K562 (cell line): ENCODE results near the gene RNF223. TPM values are rescaled to one million over a fixed set of nuclear protein-coding genes. Genes with fewer than 3 reads are reported as not detected.

Experiments
- CBX5 ChIP-seq: IDR thresholded peaks from 2 replicates; pipeline ENCODE4 v1.6.1; 2014; ENCODE audit warnings: low read depth, borderline replicate concordance
- SPI1 ChIP-seq: IDR thresholded peaks from 2 replicates; pipeline ENCODE4 v1.6.1; 2011; ENCODE audit warnings: low read depth, low read length, control low read depth, borderline replicate concordance
- ZNF384 ChIP-seq: IDR thresholded peaks from 2 replicates; pipeline ENCODE4 v1.6.1; 2012; ENCODE audit warnings: low read depth, low read length, improper control_type of control experiment
- polyA plus RNA-seq, 8 experiments: library from polyadenylated mRNA; depleted of rRNA in 4 of 8; stranded (reverse) in 5 of 8; unstranded in 3 of 8; fragments of >200 nt; fragmentation: Nextera tagmentation in 2 of 8; fragmentation: Illumina TruSeq in 1 of 8; extraction: Ambion mirVana in 2 of 8; extraction: Trizol in 1 of 8; gene quantifications; 2 replicates each; pipeline versions ENCODE4 v1.2.1 to v1.2.3, GENCODE V29; 2011 to 2014; ENCODE audit warnings: inconsistent platforms in 1 of 8, missing spikeins in 1 of 8
- total RNA-seq, 7 experiments: library from RNA; depleted of rRNA in 6 of 7; stranded (reverse); fragments of >200 nt in 6 of 7; fragmentation: Illumina TruSeq in 2 of 7; extraction: Trizol in 2 of 7; gene quantifications; 2 replicates each; pipeline versions ENCODE4 v1.2.1 to v1.2.3, GENCODE V29; 2011 to 2021; ENCODE audit warnings: low replicate concordance in 1 of 7
- TF ChIP-seq, protein P1 (sequence below): sonication (generic); formaldehyde crosslinking; IDR thresholded peaks from 2 replicates; pipeline ENCODE4 v1.8.0; 2023; ENCODE audit warnings: missing genetic modification reagents, mild to moderate bottlenecking, borderline replicate concordance
- TF ChIP-seq, protein P2 (sequence below), 3 experiments: IDR thresholded peaks in 2 of 3; conservative IDR thresholded peaks in 1 of 3; 2 replicates each; pipeline ENCODE4 v1.5.1; 2011 to 2012; ENCODE audit warnings: low read length in 3 of 3, mild to moderate bottlenecking in 3 of 3, control low read depth in 2 of 3, improper control_type of control experiment in 1 of 3, inconsistent platforms in 1 of 3, low read depth in 1 of 3, mixed read lengths in 1 of 3, moderate library complexity in 1 of 3; ENCODE audit not compliant: insufficient read depth in 2 of 3
- TF ChIP-seq, protein P3 (sequence below): fragments of 450-650 bp; IDR thresholded peaks from 2 replicates; pipeline ENCODE4 v1.6.1; 2018; ENCODE audit not compliant: partially characterized antibody
- TF ChIP-seq, protein P4 (sequence below): fragments of 250-450 bp; sonication (Bioruptor Pico); IDR thresholded peaks from 2 replicates; pipeline ENCODE4 v1.5.0; 2020; ENCODE audit warnings: mild to moderate bottlenecking, borderline replicate concordance
- TF ChIP-seq, protein P5 (sequence below): sonication (generic); formaldehyde crosslinking; IDR thresholded peaks from 2 replicates; pipeline ENCODE4 v1.8.1; 2023; ENCODE audit warnings: mild to moderate bottlenecking, missing genetic modification reagents

The RNF223 gene
- total and polyA plus RNA-seq, 9 of the 15 experiments (the other 6 are each of a cell fraction or from before 2014, with no cell fraction given), result 0.04 to 0.32 TPM; not detected in 7

DNA sequence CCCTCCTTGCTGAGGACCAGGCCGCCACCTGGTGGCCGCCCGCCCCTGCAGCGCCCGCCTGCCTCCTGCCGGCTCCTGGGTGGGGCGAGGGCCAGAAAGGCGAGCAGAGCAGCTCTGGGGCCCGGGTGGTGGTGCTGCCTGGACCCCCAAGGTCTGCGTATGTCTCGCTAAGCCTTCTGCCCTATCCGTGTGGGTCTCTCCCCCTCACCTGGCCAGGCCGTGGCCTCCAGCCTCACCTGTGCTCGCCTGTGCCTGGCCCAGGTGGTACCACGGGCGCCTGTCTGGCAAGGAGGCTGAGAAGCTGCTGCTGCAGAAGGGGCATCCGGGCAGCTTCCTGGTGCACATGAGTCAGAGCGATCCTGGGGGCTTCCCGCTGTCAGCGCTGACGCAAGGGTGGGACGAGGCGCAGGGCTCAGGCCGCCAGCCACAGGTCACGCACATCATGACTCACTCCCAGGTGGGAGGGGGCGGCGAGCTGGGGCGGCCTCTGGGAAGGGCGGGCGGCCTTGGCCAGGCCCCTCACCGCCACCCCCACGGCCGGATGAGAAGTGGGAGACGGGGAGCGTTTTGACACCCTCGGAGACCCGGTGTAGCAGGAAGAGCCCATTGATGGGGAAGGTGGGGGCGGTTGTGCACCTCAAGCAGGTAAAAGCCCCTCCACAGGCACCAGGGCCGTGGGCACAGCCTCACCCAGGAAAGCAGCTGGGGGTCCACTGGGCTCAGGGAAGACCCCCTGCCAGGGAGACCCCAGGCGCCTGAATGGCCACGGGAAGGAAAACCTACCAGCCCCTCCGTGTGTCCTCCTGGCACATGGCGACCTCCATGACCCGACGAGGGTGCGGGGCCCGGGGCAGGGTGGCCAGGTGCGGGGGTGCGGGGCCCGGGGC lies 9.9 kb downstream of the RNF223 start (continued):
- TF ChIP-seq, protein P1, sequence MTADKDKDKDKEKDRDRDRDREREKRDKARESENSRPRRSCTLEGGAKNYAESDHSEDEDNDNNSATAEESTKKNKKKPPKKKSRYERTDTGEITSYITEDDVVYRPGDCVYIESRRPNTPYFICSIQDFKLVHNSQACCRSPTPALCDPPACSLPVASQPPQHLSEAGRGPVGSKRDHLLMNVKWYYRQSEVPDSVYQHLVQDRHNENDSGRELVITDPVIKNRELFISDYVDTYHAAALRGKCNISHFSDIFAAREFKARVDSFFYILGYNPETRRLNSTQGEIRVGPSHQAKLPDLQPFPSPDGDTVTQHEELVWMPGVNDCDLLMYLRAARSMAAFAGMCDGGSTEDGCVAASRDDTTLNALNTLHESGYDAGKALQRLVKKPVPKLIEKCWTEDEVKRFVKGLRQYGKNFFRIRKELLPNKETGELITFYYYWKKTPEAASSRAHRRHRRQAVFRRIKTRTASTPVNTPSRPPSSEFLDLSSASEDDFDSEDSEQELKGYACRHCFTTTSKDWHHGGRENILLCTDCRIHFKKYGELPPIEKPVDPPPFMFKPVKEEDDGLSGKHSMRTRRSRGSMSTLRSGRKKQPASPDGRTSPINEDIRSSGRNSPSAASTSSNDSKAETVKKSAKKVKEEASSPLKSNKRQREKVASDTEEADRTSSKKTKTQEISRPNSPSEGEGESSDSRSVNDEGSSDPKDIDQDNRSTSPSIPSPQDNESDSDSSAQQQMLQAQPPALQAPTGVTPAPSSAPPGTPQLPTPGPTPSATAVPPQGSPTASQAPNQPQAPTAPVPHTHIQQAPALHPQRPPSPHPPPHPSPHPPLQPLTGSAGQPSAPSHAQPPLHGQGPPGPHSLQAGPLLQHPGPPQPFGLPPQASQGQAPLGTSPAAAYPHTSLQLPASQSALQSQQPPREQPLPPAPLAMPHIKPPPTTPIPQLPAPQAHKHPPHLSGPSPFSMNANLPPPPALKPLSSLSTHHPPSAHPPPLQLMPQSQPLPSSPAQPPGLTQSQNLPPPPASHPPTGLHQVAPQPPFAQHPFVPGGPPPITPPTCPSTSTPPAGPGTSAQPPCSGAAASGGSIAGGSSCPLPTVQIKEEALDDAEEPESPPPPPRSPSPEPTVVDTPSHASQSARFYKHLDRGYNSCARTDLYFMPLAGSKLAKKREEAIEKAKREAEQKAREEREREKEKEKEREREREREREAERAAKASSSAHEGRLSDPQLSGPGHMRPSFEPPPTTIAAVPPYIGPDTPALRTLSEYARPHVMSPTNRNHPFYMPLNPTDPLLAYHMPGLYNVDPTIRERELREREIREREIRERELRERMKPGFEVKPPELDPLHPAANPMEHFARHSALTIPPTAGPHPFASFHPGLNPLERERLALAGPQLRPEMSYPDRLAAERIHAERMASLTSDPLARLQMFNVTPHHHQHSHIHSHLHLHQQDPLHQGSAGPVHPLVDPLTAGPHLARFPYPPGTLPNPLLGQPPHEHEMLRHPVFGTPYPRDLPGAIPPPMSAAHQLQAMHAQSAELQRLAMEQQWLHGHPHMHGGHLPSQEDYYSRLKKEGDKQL, result peak; percentile 67; the same call in 1 of the 2 replicates
- TF ChIP-seq, protein P2, sequence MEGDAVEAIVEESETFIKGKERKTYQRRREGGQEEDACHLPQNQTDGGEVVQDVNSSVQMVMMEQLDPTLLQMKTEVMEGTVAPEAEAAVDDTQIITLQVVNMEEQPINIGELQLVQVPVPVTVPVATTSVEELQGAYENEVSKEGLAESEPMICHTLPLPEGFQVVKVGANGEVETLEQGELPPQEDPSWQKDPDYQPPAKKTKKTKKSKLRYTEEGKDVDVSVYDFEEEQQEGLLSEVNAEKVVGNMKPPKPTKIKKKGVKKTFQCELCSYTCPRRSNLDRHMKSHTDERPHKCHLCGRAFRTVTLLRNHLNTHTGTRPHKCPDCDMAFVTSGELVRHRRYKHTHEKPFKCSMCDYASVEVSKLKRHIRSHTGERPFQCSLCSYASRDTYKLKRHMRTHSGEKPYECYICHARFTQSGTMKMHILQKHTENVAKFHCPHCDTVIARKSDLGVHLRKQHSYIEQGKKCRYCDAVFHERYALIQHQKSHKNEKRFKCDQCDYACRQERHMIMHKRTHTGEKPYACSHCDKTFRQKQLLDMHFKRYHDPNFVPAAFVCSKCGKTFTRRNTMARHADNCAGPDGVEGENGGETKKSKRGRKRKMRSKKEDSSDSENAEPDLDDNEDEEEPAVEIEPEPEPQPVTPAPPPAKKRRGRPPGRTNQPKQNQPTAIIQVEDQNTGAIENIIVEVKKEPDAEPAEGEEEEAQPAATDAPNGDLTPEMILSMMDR (IDR thresholded peaks at IDR 0.05 in 2 of 3, conservative IDR thresholded peaks at IDR 0.05 in 1 of 3; ENCODE audit: insufficient read depth in 2 of 3, low read depth in 1 of 3, low read length in 3 of 3), result peak; percentile 97 to 99 (median 97)
- TF ChIP-seq, protein P3, sequence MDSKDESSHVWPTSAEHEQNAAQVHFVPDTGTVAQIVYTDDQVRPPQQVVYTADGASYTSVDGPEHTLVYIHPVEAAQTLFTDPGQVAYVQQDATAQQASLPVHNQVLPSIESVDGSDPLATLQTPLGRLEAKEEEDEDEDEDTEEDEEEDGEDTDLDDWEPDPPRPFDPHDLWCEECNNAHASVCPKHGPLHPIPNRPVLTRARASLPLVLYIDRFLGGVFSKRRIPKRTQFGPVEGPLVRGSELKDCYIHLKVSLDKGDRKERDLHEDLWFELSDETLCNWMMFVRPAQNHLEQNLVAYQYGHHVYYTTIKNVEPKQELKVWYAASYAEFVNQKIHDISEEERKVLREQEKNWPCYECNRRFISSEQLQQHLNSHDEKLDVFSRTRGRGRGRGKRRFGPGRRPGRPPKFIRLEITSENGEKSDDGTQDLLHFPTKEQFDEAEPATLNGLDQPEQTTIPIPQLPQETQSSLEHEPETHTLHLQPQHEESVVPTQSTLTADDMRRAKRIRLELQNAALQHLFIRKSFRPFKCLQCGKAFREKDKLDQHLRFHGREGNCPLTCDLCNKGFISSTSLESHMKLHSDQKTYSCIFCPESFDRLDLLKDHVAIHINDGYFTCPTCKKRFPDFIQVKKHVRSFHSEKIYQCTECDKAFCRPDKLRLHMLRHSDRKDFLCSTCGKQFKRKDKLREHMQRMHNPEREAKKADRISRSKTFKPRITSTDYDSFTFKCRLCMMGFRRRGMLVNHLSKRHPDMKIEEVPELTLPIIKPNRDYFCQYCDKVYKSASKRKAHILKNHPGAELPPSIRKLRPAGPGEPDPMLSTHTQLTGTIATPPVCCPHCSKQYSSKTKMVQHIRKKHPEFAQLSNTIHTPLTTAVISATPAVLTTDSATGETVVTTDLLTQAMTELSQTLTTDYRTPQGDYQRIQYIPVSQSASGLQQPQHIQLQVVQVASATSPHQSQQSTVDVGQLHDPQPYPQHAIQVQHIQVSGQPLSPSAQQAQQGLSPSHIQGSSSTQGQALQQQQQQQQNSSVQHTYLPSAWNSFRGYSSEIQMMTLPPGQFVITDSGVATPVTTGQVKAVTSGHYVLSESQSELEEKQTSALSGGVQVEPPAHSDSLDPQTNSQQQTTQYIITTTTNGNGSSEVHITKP, result peak; percentile 96
- TF ChIP-seq CBX5, result no peak
- TF ChIP-seq SPI1, result no peak
- TF ChIP-seq ZNF384, result no peak
- TF ChIP-seq, protein P4, sequence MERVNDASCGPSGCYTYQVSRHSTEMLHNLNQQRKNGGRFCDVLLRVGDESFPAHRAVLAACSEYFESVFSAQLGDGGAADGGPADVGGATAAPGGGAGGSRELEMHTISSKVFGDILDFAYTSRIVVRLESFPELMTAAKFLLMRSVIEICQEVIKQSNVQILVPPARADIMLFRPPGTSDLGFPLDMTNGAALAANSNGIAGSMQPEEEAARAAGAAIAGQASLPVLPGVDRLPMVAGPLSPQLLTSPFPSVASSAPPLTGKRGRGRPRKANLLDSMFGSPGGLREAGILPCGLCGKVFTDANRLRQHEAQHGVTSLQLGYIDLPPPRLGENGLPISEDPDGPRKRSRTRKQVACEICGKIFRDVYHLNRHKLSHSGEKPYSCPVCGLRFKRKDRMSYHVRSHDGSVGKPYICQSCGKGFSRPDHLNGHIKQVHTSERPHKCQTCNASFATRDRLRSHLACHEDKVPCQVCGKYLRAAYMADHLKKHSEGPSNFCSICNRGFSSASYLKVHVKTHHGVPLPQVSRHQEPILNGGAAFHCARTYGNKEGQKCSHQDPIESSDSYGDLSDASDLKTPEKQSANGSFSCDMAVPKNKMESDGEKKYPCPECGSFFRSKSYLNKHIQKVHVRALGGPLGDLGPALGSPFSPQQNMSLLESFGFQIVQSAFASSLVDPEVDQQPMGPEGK (CRISPR knock-in tag), result no peak
- TF ChIP-seq, protein P5, sequence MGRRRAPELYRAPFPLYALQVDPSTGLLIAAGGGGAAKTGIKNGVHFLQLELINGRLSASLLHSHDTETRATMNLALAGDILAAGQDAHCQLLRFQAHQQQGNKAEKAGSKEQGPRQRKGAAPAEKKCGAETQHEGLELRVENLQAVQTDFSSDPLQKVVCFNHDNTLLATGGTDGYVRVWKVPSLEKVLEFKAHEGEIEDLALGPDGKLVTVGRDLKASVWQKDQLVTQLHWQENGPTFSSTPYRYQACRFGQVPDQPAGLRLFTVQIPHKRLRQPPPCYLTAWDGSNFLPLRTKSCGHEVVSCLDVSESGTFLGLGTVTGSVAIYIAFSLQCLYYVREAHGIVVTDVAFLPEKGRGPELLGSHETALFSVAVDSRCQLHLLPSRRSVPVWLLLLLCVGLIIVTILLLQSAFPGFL (CRISPR knock-in tag), result no peak
